PC-3 (cell line): ENCODE measurements around the gene GALNT4.

ENCODE experiments used
- EZH2 ChIP-seq: fragments of 300-600 bp; sonication (generic); IDR thresholded peaks from one replicate; pipeline ENCODE4 v1.6.1; 2017; ENCODE audit warnings: antibody characterized with exemption, mild to moderate bottlenecking, low read length; ENCODE audit not compliant: unreplicated experiment
- TF ChIP-seq, protein P1 (sequence below): fragments of 300-600 bp; sonication (generic); conservative IDR thresholded peaks from 2 replicates; pipeline ENCODE4 v1.5.1; 2017; ENCODE audit warnings: antibody characterized with exemption, low read depth, mild to moderate bottlenecking, low read length

- TF ChIP-seq, protein P1, sequence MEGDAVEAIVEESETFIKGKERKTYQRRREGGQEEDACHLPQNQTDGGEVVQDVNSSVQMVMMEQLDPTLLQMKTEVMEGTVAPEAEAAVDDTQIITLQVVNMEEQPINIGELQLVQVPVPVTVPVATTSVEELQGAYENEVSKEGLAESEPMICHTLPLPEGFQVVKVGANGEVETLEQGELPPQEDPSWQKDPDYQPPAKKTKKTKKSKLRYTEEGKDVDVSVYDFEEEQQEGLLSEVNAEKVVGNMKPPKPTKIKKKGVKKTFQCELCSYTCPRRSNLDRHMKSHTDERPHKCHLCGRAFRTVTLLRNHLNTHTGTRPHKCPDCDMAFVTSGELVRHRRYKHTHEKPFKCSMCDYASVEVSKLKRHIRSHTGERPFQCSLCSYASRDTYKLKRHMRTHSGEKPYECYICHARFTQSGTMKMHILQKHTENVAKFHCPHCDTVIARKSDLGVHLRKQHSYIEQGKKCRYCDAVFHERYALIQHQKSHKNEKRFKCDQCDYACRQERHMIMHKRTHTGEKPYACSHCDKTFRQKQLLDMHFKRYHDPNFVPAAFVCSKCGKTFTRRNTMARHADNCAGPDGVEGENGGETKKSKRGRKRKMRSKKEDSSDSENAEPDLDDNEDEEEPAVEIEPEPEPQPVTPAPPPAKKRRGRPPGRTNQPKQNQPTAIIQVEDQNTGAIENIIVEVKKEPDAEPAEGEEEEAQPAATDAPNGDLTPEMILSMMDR, result no peak
- no peak for TF ChIP-seq EZH2
Measured at GRCh38 chr12:89516633-89517032, 8.0 kb downstream of the GALNT4 start.
